SK-N-SH (cell line): ENCODE data around the gene FAM78B. TPM values are rescaled to one million over a fixed set of nuclear protein-coding genes. Genes with fewer than 3 reads are reported as not detected.

Experiments used
- CTCF ChIA-PET: fragments of 300-600, 350-600 bp; formaldehyde crosslinking; extraction: SDS; loops from one replicate; lab custom pipeline; 2021; lab: Yijun Ruan, JAX
- POLR2A ChIA-PET: fragments of 350-600 bp; sonication (Branson Sonifier 250); formaldehyde crosslinking; extraction: SDS; loops from one replicate; lab custom pipeline; 2020; ENCODE audit warnings: antibody characterized with exemption, inconsistent platforms; lab: Yijun Ruan, JAX
- DNase-seq: peaks from one replicate; pipeline ENCODE4 v3.0.0; 2012
- H2AFZ ChIP-seq: fragments of 200-600 bp; sonication (generic); 2 replicates; pipeline ENCODE4 v1.8.1; 2016; ENCODE audit warnings: antibody characterized with exemption, mild to moderate bottlenecking, low read depth
- H3F3A ChIP-seq: fragments of 200-600 bp; sonication (generic); replicated peaks from 2 replicates; pipeline ENCODE3; 2016; ENCODE audit warnings: antibody characterized with exemption, mild to moderate bottlenecking; ENCODE audit not compliant: insufficient read depth
- H3K27ac ChIP-seq, 2 experiments: fragments of 200-500 bp in 1 of 2; fragments of 200-600 bp in 1 of 2; sonication (Bioruptor generic) in 1 of 2; sonication (generic), shearing (Covaris generic) in 1 of 2; 2 replicates each; pipeline versions ENCODE4 v1.5.1 to v1.6.1; 2014 to 2016; ENCODE audit warnings: low read depth in 2 of 2, inconsistent platforms in 1 of 2, low read length in 1 of 2, mild to moderate bottlenecking in 1 of 2, mixed read lengths in 1 of 2
- H3K27me3 ChIP-seq: fragments of 200-600 bp; sonication (generic), shearing (Covaris generic); 2 replicates; pipeline ENCODE4 v1.6.1; 2016; ENCODE audit warnings: mixed run types; ENCODE audit not compliant: insufficient read depth
- H3K36me3 ChIP-seq, 2 experiments: fragments of 200-500 bp in 1 of 2; fragments of 200-600 bp in 1 of 2; sonication (Bioruptor generic) in 1 of 2; sonication (generic) in 1 of 2; replicated peaks in 1 of 2; 2 replicates each; pipeline versions ENCODE3 to v1.5.1; 2014 to 2016; ENCODE audit warnings: low read length in 1 of 2, mild to moderate bottlenecking in 1 of 2; ENCODE audit not compliant: insufficient read depth in 2 of 2, control insufficient read depth in 1 of 2
- H3K4me1 ChIP-seq, 2 experiments: fragments of 200-500 bp in 1 of 2; fragments of 200-600 bp in 1 of 2; sonication (Bioruptor generic) in 1 of 2; sonication (generic), shearing (Covaris generic) in 1 of 2; 2 replicates each; pipeline versions ENCODE4 v1.5.1 to v1.6.1; 2014 to 2016; ENCODE audit warnings: low read depth in 1 of 2, low read length in 1 of 2, mixed run types in 1 of 2; ENCODE audit not compliant: insufficient read depth in 2 of 2, control insufficient read depth in 1 of 2
- H3K4me2 ChIP-seq: fragments of 200-600 bp; sonication (generic), shearing (Covaris generic); 2 replicates; pipeline ENCODE4 v1.6.1; 2017; ENCODE audit warnings: mixed run types
- H3K4me3 ChIP-seq, 2 experiments: fragments of 200-500 bp in 1 of 2; fragments of 200-600 bp in 1 of 2; sonication (Bioruptor generic) in 1 of 2; sonication (generic), shearing (Covaris generic) in 1 of 2; 2 replicates each; pipeline versions ENCODE4 v1.5.1 to v1.8.1; 2014 to 2016; ENCODE audit warnings: low read depth in 2 of 2, inconsistent platforms in 1 of 2, low read length in 1 of 2, mild to moderate bottlenecking in 1 of 2, mixed read lengths in 1 of 2, moderate library complexity in 1 of 2
- H3K79me2 ChIP-seq: fragments of 200-600 bp; sonication (generic); 2 replicates; pipeline ENCODE4 v1.8.1; 2017; ENCODE audit warnings: mild to moderate bottlenecking; ENCODE audit not compliant: insufficient read depth
- H3K9ac ChIP-seq: fragments of 200-600 bp; sonication (generic); 2 replicates; pipeline ENCODE4 v1.6.1; 2017; ENCODE audit warnings: mixed run types
- H3K9me2 ChIP-seq: fragments of 200-600 bp; sonication (generic); 2 replicates; pipeline ENCODE4 v1.6.1; 2017; ENCODE audit warnings: mixed run types
- H3K9me3 ChIP-seq: fragments of 200-600 bp; sonication (generic); 2 replicates; pipeline ENCODE4 v1.6.1; 2017; ENCODE audit warnings: mixed run types, mild to moderate bottlenecking, moderate library complexity
- H4K20me1 ChIP-seq: fragments of 200-600 bp; sonication (generic); 2 replicates; pipeline ENCODE4 v1.6.1; 2017; ENCODE audit warnings: mild to moderate bottlenecking, mixed run types; ENCODE audit not compliant: insufficient read depth
- CTCF ChIP-seq: fragments of 200-600 bp; sonication (generic); IDR thresholded peaks from 2 replicates; pipeline ENCODE4 v1.6.1; 2017; ENCODE audit warnings: antibody characterized with exemption, mild to moderate bottlenecking, moderate library complexity
- ELF1 ChIP-seq: IDR thresholded peaks from 2 replicates; pipeline ENCODE4 v1.4.0; 2012
- EZH2phosphoT487 ChIP-seq: fragments of 200-600 bp; sonication (generic); IDR thresholded peaks from 2 replicates; pipeline ENCODE4 v1.6.1; 2017; ENCODE audit warnings: low read depth, mixed run types, mild to moderate bottlenecking, antibody characterized with exemption, moderate library complexity, borderline replicate concordance
- GABPA ChIP-seq: IDR thresholded peaks from 2 replicates; pipeline ENCODE4 v1.4.0; 2012; ENCODE audit warnings: low read depth, mild to moderate bottlenecking
- GATA2 ChIP-seq: sonication (generic); formaldehyde crosslinking; IDR thresholded peaks from 2 replicates; pipeline ENCODE4 v1.5.0; 2020; ENCODE audit warnings: mild to moderate bottlenecking, missing genetic modification reagents
- JUND ChIP-seq: IDR thresholded peaks from 2 replicates; pipeline ENCODE4 v1.4.0; 2012
- MXI1 ChIP-seq: IDR thresholded peaks from 2 replicates; pipeline ENCODE4 v1.6.1; 2012; ENCODE audit warnings: mild to moderate bottlenecking, low read depth, low read length, improper control_type of control experiment
- NRF1 ChIP-seq: IDR thresholded peaks from 2 replicates; pipeline ENCODE4 v1.6.1; 2012; ENCODE audit warnings: low read depth, mild to moderate bottlenecking, low read length
- POLR2AphosphoS5 ChIP-seq: IDR thresholded peaks from 2 replicates; pipeline ENCODE4 v1.6.1; 2012; ENCODE audit warnings: low read depth, low read length
- TCF12 ChIP-seq: IDR thresholded peaks from 2 replicates; pipeline ENCODE4 v1.4.0; 2012
- YY1 ChIP-seq: IDR thresholded peaks from 2 replicates; pipeline ENCODE4 v1.4.0; 2012; ENCODE audit warnings: low read depth, mild to moderate bottlenecking
- WGBS: methylation state at CpG from one replicate; pipeline ENCODE4 v1.1.6; 2017; ENCODE audit warnings: low lambda C conversion rate; 5-methylcytosine and 5-hydroxymethylcytosine counted together
- polyA plus RNA-seq, 3 experiments: library from polyadenylated mRNA; depleted of rRNA; stranded (reverse); fragments of >200 nt; gene quantifications; 2 replicates each; pipeline ENCODE4 v1.2.3, GENCODE V29; 2012

The FAM78B gene
- polyA plus RNA-seq, 1 of the 3 experiments (the other 2 are of a cell fraction), result 0.36 TPM

GRCh38 chr1:166088572-166088955, 78.2 kb downstream of the FAM78B start:
- Histone ChIP-seq H3K36me3 (no peaks in the 10 kb centered on the region), H3K9me2 (no peaks in the 10 kb centered on the region), H3K27me3 (no peaks in the 10 kb centered on the region), H3K9me3 (no peaks in the 10 kb centered on the region), H3K4me3 (no peak overlapping the region), H3K9ac (no peak overlapping the region), H2AFZ (no peak overlapping the region), H3K4me1 (no peaks in the 10 kb centered on the region), H3K27ac (no peak overlapping the region)
- ChIA-PET POLR2A (no interaction called here), CTCF (interaction anchor here (1.0 kb wide), 1 partner anchor 391 kb away, joined by 3 read pairs; no protein-coding TSS in a partner anchor)
- no peak for DNase-seq
- WGBS, result 13% methylated on average over 4 of the region's 4 CpGs
- TF ChIP-seq YY1 (no peak), EZH2phosphoT487 (no peak), GABPA (no peak), JUND (no peak), GATA2 (CRISPR knock-in tag) (no peak), POLR2AphosphoS5 (no peak), NRF1 (no peak), TCF12 (no peak), CTCF (no peak)
- TF ChIP-seq, all 33 proteins: peak for 0
- Histone ChIP-seq H3F3A (no peaks in the 10 kb centered on the region), H3K4me2 (no peak overlapping the region), H4K20me1 (no peaks in the 10 kb centered on the region), H3K79me2 (no peaks in the 10 kb centered on the region)

GRCh38 chr1:166087734-166088571, 78.8 kb downstream of the FAM78B start:
- Histone ChIP-seq H3K9me2 (no peaks in the 10 kb centered on the region), H3K4me3 (no peak overlapping the region), H3K9ac (no peak overlapping the region), H3K4me2 (no peak overlapping the region), H3K36me3 (no peaks in the 10 kb centered on the region), H3K4me1 (no peaks in the 10 kb centered on the region), H3K27ac (no peak overlapping the region), H3K27me3 (no peaks in the 10 kb centered on the region), H4K20me1 (no peaks in the 10 kb centered on the region), H3F3A (no peaks in the 10 kb centered on the region), H3K79me2 (no peaks in the 10 kb centered on the region), H3K9me3 (no peaks in the 10 kb centered on the region), H2AFZ (no peak overlapping the region)
- CTCF ChIA-PET, result interaction anchor here (1.0 kb wide), 1 partner anchor 391 kb away, joined by 3 read pairs; no protein-coding TSS in a partner anchor
- DNase-seq, result no peak
- POLR2A ChIA-PET, result no interaction called here
- 37% methylated on average over 7 of the region's 8 CpGs for WGBS
- TF ChIP-seq EZH2phosphoT487 (no peak), MXI1 (no peak), ELF1 (no peak)
